Activated CD4-positive, alpha-beta memory T cell treated with anti-CD3 and anti-CD28 coated beads, Interleukin-2, amount 10 ng/mL, durations not matched to agents 7 days and 5 days (primary cell): Measurements from ENCODE around the gene SETD2. TPM values are rescaled to one million over a fixed set of nuclear protein-coding genes. Genes with fewer than 3 reads are reported as not detected.

Experiments used
- CTCF ChIA-PET: fragments of 350-600 bp; sonication (Branson Sonifier 250); formaldehyde crosslinking; loops from one replicate; lab custom pipeline; 2021; ENCODE audit warnings: antibody characterized with exemption, inconsistent platforms; lab: Charles Lee
- POLR2A ChIA-PET: fragments of 350-600 bp; sonication (Branson Sonifier 250); formaldehyde crosslinking; loops from one replicate; lab custom pipeline; 2021; ENCODE audit warnings: antibody characterized with exemption; lab: Charles Lee
- DNase-seq: peaks from one replicate; pipeline ENCODE4 v3.0.0-alpha.2; 2020
- H3K27ac Mint-ChIP-seq: one replicate; pipeline ENCODE4 v1.8.0; 2021; ENCODE audit warnings: mild to moderate bottlenecking, mixed read lengths
- H3K27me3 Mint-ChIP-seq: one replicate; pipeline ENCODE4 v1.8.0; 2021; ENCODE audit warnings: mixed read lengths
- H3K36me3 Mint-ChIP-seq: one replicate; pipeline ENCODE4 v1.8.0; 2021; ENCODE audit warnings: low read depth, mixed read lengths
- H3K4me1 Mint-ChIP-seq: one replicate; pipeline ENCODE4 v1.8.0; 2021; ENCODE audit warnings: mixed read lengths
- H3K4me3 Mint-ChIP-seq: one replicate; pipeline ENCODE4 v1.8.0; 2021; ENCODE audit warnings: mild to moderate bottlenecking, mixed read lengths
- H3K9me3 Mint-ChIP-seq: one replicate; pipeline ENCODE4 v1.8.0; 2021; ENCODE audit warnings: mixed read lengths
- total RNA-seq, 2 experiments: library from RNA; stranded (reverse); gene quantifications; one replicate each; pipeline ENCODE4 v1.2.3, GENCODE V29; 2021

Gene SETD2
- total RNA-seq, 2 experiments from 2014 or later: 37.4 to 41.5 TPM

GRCh38 chr3:47113669-47114365 is 50.1 kb downstream of the SETD2 start:
- H3K36me3 Mint-ChIP-seq: peaks cover 47% of the 10 kb centered on the region
- no peaks in the 10 kb centered on the region for H3K27me3 Mint-ChIP-seq
- ChIA-PET CTCF (interaction anchor here (0.9 kb wide), 1 partner anchor 210 kb away, joined by 3 read pairs; no protein-coding TSS in a partner anchor), POLR2A (no interaction called here)
- H3K4me1 Mint-ChIP-seq: peaks cover 10% of the 10 kb centered on the region
- H3K4me3 Mint-ChIP-seq: no peak overlapping the region
- no peaks in the 10 kb centered on the region for H3K9me3 Mint-ChIP-seq
- H3K27ac Mint-ChIP-seq: no peak overlapping the region
- no peak for DNase-seq

GRCh38 chr3:47112997-47113396 is 50.9 kb downstream of the SETD2 start:
- no peak overlapping the region for H3K4me3 Mint-ChIP-seq
- H3K4me1 Mint-ChIP-seq: peaks cover 9% of the 10 kb centered on the region
- no peak overlapping the region for H3K27ac Mint-ChIP-seq
- ChIA-PET CTCF (interaction anchor here (0.9 kb wide), 1 partner anchor 211 kb away, joined by 3 read pairs; no protein-coding TSS in a partner anchor), POLR2A (no interaction called here)
- no peaks in the 10 kb centered on the region for H3K9me3 Mint-ChIP-seq
- peaks cover 55% of the 10 kb centered on the region for H3K36me3 Mint-ChIP-seq
- H3K27me3 Mint-ChIP-seq: no peaks in the 10 kb centered on the region
- no peak for DNase-seq

- CTCF ChIA-PET: no interaction called here
Observed at GRCh38 chr3:47109393-47109792, 54.5 kb downstream of the SETD2 start.

GRCh38 chr3:47108546-47108945 is 55.4 kb downstream of the SETD2 start:
- no peak overlapping the region for H3K27ac Mint-ChIP-seq
- H3K36me3 Mint-ChIP-seq: peaks cover 52% of the 10 kb centered on the region
- CTCF ChIA-PET: no interaction called here
- DNase-seq: no peak
- H3K27me3 Mint-ChIP-seq: no peaks in the 10 kb centered on the region
- no peaks in the 10 kb centered on the region for H3K9me3 Mint-ChIP-seq
- POLR2A ChIA-PET: no interaction called here
- no peak overlapping the region for H3K4me3 Mint-ChIP-seq
- H3K4me1 Mint-ChIP-seq: no peaks in the 10 kb centered on the region

More at GRCh38 chr3:47109393-47109792, 54.5 kb downstream of the SETD2 start:
- H3K9me3 Mint-ChIP-seq: no peaks in the 10 kb centered on the region
- peaks cover 56% of the 10 kb centered on the region for H3K36me3 Mint-ChIP-seq
- no peak overlapping the region for H3K4me3 Mint-ChIP-seq
- no peak overlapping the region for H3K27ac Mint-ChIP-seq
- no peaks in the 10 kb centered on the region for H3K4me1 Mint-ChIP-seq
- POLR2A ChIA-PET: interaction anchor here (0.6 kb wide), 1 partner anchor 50 kb away, joined by 3 read pairs; no protein-coding TSS in a partner anchor
- no peak for DNase-seq
- H3K27me3 Mint-ChIP-seq: no peaks in the 10 kb centered on the region

- Mint-ChIP-seq H3K4me3 (no peak overlapping the region), H3K9me3 (no peaks in the 10 kb centered on the region), H3K27ac (no peak overlapping the region), H3K27me3 (no peaks in the 10 kb centered on the region), H3K4me1 (no peaks in the 10 kb centered on the region), H3K36me3 (peaks cover 42% of the 10 kb centered on the region)
- DNase-seq: no peak
- POLR2A ChIA-PET: no interaction called here
- CTCF ChIA-PET: interaction anchor here (0.8 kb wide), 1 partner anchor 60 kb away, joined by 4 read pairs; no protein-coding TSS in a partner anchor
Observed at GRCh38 chr3:47104259-47104658, 59.7 kb downstream of the SETD2 start.

GRCh38 chr3:47103619-47104018 is 60.3 kb downstream of the SETD2 start:
- Mint-ChIP-seq H3K27me3 (no peaks in the 10 kb centered on the region), H3K36me3 (peaks cover 38% of the 10 kb centered on the region), H3K9me3 (no peaks in the 10 kb centered on the region), H3K4me1 (no peaks in the 10 kb centered on the region), H3K27ac (no peak overlapping the region), H3K4me3 (no peak overlapping the region)
- CTCF ChIA-PET: interaction anchor here (0.5 to 0.8 kb wide), 2 partner anchors 29 to 61 kb away, joined by 3 to 4 read pairs; no protein-coding TSS in a partner anchor
- POLR2A ChIA-PET: no interaction called here
- DNase-seq: no peak

GRCh38 chr3:47102081-47102600 is 61.8 kb downstream of the SETD2 start:
- H3K27ac Mint-ChIP-seq: no peak overlapping the region
- H3K27me3 Mint-ChIP-seq: no peaks in the 10 kb centered on the region
- CTCF ChIA-PET: no interaction called here
- H3K9me3 Mint-ChIP-seq: no peaks in the 10 kb centered on the region
- no peak overlapping the region for H3K4me3 Mint-ChIP-seq
- DNase-seq: no peak
- peaks cover 40% of the 10 kb centered on the region for H3K36me3 Mint-ChIP-seq
- POLR2A ChIA-PET: no interaction called here
- no peaks in the 10 kb centered on the region for H3K4me1 Mint-ChIP-seq

- Mint-ChIP-seq H3K4me1 (no peaks in the 10 kb centered on the region), H3K4me3 (no peak overlapping the region), H3K36me3 (peaks cover 45% of the 10 kb centered on the region), H3K9me3 (no peaks in the 10 kb centered on the region), H3K27me3 (no peaks in the 10 kb centered on the region), H3K27ac (no peak overlapping the region)
- ChIA-PET POLR2A (no interaction called here), CTCF (no interaction called here)
- DNase-seq: no peak
Observed at GRCh38 chr3:47098910-47099309, 65.0 kb downstream of the SETD2 start.

- no peaks in the 10 kb centered on the region for H3K9me3 Mint-ChIP-seq
- no peaks in the 10 kb centered on the region for H3K4me1 Mint-ChIP-seq
- H3K27ac Mint-ChIP-seq: no peak overlapping the region
- CTCF ChIA-PET: no interaction called here
- no peak for DNase-seq
- no peak overlapping the region for H3K4me3 Mint-ChIP-seq
- H3K36me3 Mint-ChIP-seq: peaks cover 38% of the 10 kb centered on the region
- POLR2A ChIA-PET: no interaction called here
- no peaks in the 10 kb centered on the region for H3K27me3 Mint-ChIP-seq
Observed at GRCh38 chr3:47097864-47098263, 66.0 kb downstream of the SETD2 start.

- peaks cover 31% of the 10 kb centered on the region for H3K36me3 Mint-ChIP-seq
- no peaks in the 10 kb centered on the region for H3K4me1 Mint-ChIP-seq
- H3K27me3 Mint-ChIP-seq: no peaks in the 10 kb centered on the region
- POLR2A ChIA-PET: interaction anchor here (0.6 to 1.7 kb wide), 2 partner anchors 67 to 804 kb away, joined by 3 to 4 read pairs; partner anchors contain the start of gene SETD2
- H3K4me3 Mint-ChIP-seq: no peak overlapping the region
- CTCF ChIA-PET: no interaction called here
- H3K9me3 Mint-ChIP-seq: no peaks in the 10 kb centered on the region
- no peak overlapping the region for H3K27ac Mint-ChIP-seq
- no peak for DNase-seq
Observed at GRCh38 chr3:47096959-47097358, 67.0 kb downstream of the SETD2 start.

GRCh38 chr3:47092090-47092489 is 71.8 kb downstream of the SETD2 start:
- no peak for DNase-seq
- H3K4me3 Mint-ChIP-seq: no peak overlapping the region
- H3K27me3 Mint-ChIP-seq: no peaks in the 10 kb centered on the region
- CTCF ChIA-PET: no interaction called here
- H3K27ac Mint-ChIP-seq: no peak overlapping the region
- H3K4me1 Mint-ChIP-seq: peaks cover 5% of the 10 kb centered on the region
- H3K36me3 Mint-ChIP-seq: peaks cover 25% of the 10 kb centered on the region
- POLR2A ChIA-PET: no interaction called here
- no peaks in the 10 kb centered on the region for H3K9me3 Mint-ChIP-seq

GRCh38 chr3:47089630-47090029 is 74.3 kb downstream of the SETD2 start:
- DNase-seq: no peak
- POLR2A ChIA-PET: no interaction called here
- Mint-ChIP-seq H3K36me3 (peaks cover 21% of the 10 kb centered on the region), H3K9me3 (no peaks in the 10 kb centered on the region), H3K27me3 (no peaks in the 10 kb centered on the region), H3K27ac (no peak overlapping the region), H3K4me3 (no peak overlapping the region), H3K4me1 (peaks cover 7% of the 10 kb centered on the region)
- CTCF ChIA-PET: interaction anchor here (1.3 kb wide), 1 partner anchor 54 kb away, joined by 3 read pairs; no protein-coding TSS in a partner anchor

GRCh38 chr3:47086071-47086470 is 77.8 kb downstream of the SETD2 start:
- Mint-ChIP-seq H3K4me1 (peaks cover 21% of the 10 kb centered on the region), H3K27ac (no peak overlapping the region), H3K4me3 (no peak overlapping the region), H3K36me3 (peaks cover 46% of the 10 kb centered on the region), H3K27me3 (no peaks in the 10 kb centered on the region), H3K9me3 (no peaks in the 10 kb centered on the region)
- POLR2A ChIA-PET: no interaction called here
- no peak for DNase-seq
- CTCF ChIA-PET: no interaction called here
